Gastrocnemius medialis (tissue), 4 donors: ENCODE measurements around the gene GRIN3A.

Experiments used
- CTCF ChIP-seq, 5 experiments: fragments of 450-650 bp in 3 of 5; fragments of 200-600 bp in 2 of 5; sonication (generic) in 2 of 5; IDR thresholded peaks in 4 of 5; conservative IDR thresholded peaks in 1 of 5; 1 replicate in 4 of 5; 2 replicates in 1 of 5; pipeline ENCODE4 v1.5.1; 2016 to 2019; ENCODE audit warnings: antibody characterized with exemption in 5 of 5, mild to moderate bottlenecking in 3 of 5, moderate library complexity in 3 of 5
- POLR2A ChIP-seq, 2 donors: fragments of 450-650 bp; IDR thresholded peaks; one replicate each; pipeline ENCODE4 v1.6.1; 2017; ENCODE audit warnings: antibody characterized with exemption in 2 of 2, mild to moderate bottlenecking in 2 of 2, moderate library complexity in 2 of 2

DNA sequence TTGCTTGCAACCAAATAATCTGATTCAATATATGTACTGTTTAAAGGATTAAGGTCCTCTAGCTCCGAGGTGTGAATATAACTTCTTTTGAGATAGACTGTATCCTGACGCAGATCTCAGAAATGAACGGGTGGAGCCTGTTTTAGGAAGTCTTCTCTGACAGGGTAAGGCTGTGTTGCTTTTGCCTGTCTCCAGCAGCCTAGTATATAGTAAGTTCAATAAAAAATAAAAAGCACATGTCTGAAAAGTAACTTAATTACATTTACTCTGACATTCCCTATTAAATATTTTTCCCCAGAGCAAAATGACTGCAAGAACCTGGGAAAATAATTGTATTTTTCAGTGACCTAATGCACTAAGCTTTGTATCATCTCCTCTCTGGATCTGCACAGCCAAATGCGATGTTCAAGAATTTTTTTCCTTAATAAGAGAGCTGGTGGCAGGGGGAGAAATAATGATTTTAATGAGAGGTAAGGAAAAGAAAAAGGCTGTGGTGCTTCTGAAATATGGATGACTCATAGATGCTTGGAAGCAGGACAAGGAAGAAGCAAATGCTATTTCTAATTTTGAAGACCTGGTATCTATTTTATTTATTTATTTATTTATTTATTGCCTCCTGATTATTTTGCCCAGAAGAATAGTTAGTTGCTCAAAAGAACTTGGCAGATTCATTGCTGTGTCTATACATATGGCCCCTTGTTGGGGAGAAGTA lies 151.0 kb downstream of the GRIN3A start:
- TF ChIP-seq CTCF (IDR thresholded peaks at IDR 0.05 in 4 of 5, conservative IDR thresholded peaks at IDR 0.05 in 1 of 5) = no peak
- no peak for TF ChIP-seq POLR2A (IDR thresholded peaks at IDR 0.05)
